Myometrial cell (primary cell): Measurements from ENCODE around the gene CD48. TPM values are rescaled to one million over a fixed set of nuclear protein-coding genes. Genes with fewer than 3 reads are reported as not detected.

Source experiments
- total RNA-seq: library from RNA; depleted of rRNA; stranded (reverse); fragments of >200 nt; gene quantifications from 2 replicates; pipeline ENCODE4 v1.2.3, GENCODE V29; 2015

The CD48 gene
- not detected in 2 replicates for total RNA-seq

GRCh38 chr1:160711602-160712311, at the start of gene CD48:
TSS of gene CD48 (minus strand) at chr1:160711822. CDS start at chr1:160711763, 59 bp downstream.

GRCh38 chr1:160739098-160739511, 27.5 kb upstream of the CD48 start, which contains the start of gene SLAMF7:
TSS of gene SLAMF7 (plus strand) at chr1:160739247. CDS start at chr1:160739302, 55 bp downstream.

GRCh38 chr1:160646711-160647328, 64.8 kb downstream of the CD48 start, which contains the start of gene SLAMF1:
TSS of gene SLAMF1 (minus strand) at chr1:160647044. CDS start at chr1:160646945, 99 bp downstream.

Other genes starting within 250 kb of the CD48 start
- gene SLAMF6, start 188.6 kb downstream of the CD48 start, total RNA-seq = not detected in 2 replicates
- gene CD84, start 132.3 kb downstream of the CD48 start, total RNA-seq = not detected in 2 replicates
- not detected in 2 replicates for gene SLAMF1, start 64.8 kb downstream of the CD48 start, total RNA-seq
- not detected in 2 replicates for gene SLAMF7, start 27.4 kb upstream of the CD48 start, total RNA-seq
- not detected in 2 replicates for gene LY9, start 84.4 kb upstream of the CD48 start, total RNA-seq
- gene CD244, start 151.1 kb upstream of the CD48 start, total RNA-seq = not detected in 2 replicates
- not detected in 2 replicates for gene ITLN1, start 173.4 kb upstream of the CD48 start, total RNA-seq
- gene ITLN2, start 243.0 kb upstream of the CD48 start, total RNA-seq = not detected in 2 replicates